ENCODE measurements around the gene MTG2. TPM values are rescaled to one million over a fixed set of nuclear protein-coding genes. Genes with fewer than 3 reads are reported as not detected.

Gene MTG2
- total and polyA plus RNA-seq, 2 of the 13 experiments (the other 11 are each of a cell fraction or from before 2014, with no cell fraction given), result 20.4 to 37.8 TPM

DNA sequence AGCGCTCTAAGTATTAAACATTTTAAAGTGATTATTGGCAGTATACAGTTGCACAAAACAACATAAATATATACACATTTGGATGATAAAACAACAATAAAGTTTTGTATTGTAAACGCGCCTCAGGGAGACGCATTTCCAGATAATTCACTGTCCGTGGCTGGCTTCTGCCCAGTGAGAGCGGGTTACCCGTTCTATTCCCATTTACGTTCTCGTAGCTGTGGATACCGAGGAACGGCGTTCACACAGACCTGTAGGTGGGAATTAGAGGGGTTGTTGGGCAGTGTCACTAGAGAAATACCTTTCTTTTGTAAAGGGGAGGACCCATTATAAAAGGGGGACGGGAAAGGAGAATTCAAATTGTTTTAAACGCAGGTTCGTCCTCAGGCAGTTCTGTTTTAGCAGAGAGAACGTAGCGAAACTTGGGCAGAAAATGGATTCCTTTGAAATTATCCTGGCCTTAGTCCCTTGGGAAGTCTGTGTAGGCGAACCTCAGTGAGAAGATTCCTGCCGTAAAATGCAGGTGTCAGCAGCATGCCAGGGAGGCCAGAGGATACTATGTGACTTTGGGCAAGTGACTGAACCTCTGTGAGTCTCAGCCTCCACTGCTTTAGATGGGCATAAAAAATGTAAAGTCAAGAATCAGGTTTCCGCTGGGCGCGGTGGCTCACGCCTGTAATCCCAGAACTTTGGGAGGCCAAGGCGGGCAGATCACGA lies 756 bp downstream of the MTG2 start (continued):
- TF ChIP-seq ZNF101 (CRISPR knock-in tag; IDR thresholded peaks at IDR 0.05; ENCODE audit: borderline replicate concordance, low read depth) (no peak), IRX3 (CRISPR knock-in tag; IDR thresholded peaks at IDR 0.05; ENCODE audit: borderline replicate concordance, low read depth) (0 out of 2 replicates have a peak, but pooled peaks have one; percentile 26), TP53 (CRISPR knock-in tag; conservative IDR thresholded peaks at IDR 0.05) (no peak), AHR (CRISPR knock-in tag; IDR thresholded peaks at IDR 0.05) (no peak), ISX (CRISPR knock-in tag; conservative IDR thresholded peaks at IDR 0.05) (peak; percentile 23; the same call in 1 of the 2 replicates), ZNF121 (CRISPR knock-in tag; IDR thresholded peaks at IDR 0.05) (no peak), LRRFIP1 (CRISPR knock-in tag; conservative IDR thresholded peaks at IDR 0.05) (no peak), THAP9 (CRISPR knock-in tag; IDR thresholded peaks at IDR 0.05; ENCODE audit: borderline replicate concordance) (no peak), ZBTB38 (CRISPR knock-in tag; IDR thresholded peaks at IDR 0.05) (0 out of 2 replicates have a peak, but pooled peaks have one; percentile 48), ESRRA (CRISPR knock-in tag; IDR thresholded peaks at IDR 0.05; ENCODE audit: low read depth) (no peak), ETV5 (CRISPR knock-in tag; IDR thresholded peaks at IDR 0.05; ENCODE audit: borderline replicate concordance) (no peak), KDM5A (IDR thresholded peaks at IDR 0.05; ENCODE audit: borderline replicate concordance, low read length) (no peak), JDP2 (CRISPR knock-in tag; IDR thresholded peaks at IDR 0.05; ENCODE audit: borderline replicate concordance) (no peak), SP4 (CRISPR knock-in tag; IDR thresholded peaks at IDR 0.05) (no peak), ARHGAP35 (CRISPR knock-in tag; IDR thresholded peaks at IDR 0.05; ENCODE audit: borderline replicate concordance) (no peak), ZNF768 (CRISPR knock-in tag; IDR thresholded peaks at IDR 0.05) (no peak), JUND (CRISPR knock-in tag; IDR thresholded peaks at IDR 0.05) (no peak)
- TF ChIP-seq, protein P1, sequence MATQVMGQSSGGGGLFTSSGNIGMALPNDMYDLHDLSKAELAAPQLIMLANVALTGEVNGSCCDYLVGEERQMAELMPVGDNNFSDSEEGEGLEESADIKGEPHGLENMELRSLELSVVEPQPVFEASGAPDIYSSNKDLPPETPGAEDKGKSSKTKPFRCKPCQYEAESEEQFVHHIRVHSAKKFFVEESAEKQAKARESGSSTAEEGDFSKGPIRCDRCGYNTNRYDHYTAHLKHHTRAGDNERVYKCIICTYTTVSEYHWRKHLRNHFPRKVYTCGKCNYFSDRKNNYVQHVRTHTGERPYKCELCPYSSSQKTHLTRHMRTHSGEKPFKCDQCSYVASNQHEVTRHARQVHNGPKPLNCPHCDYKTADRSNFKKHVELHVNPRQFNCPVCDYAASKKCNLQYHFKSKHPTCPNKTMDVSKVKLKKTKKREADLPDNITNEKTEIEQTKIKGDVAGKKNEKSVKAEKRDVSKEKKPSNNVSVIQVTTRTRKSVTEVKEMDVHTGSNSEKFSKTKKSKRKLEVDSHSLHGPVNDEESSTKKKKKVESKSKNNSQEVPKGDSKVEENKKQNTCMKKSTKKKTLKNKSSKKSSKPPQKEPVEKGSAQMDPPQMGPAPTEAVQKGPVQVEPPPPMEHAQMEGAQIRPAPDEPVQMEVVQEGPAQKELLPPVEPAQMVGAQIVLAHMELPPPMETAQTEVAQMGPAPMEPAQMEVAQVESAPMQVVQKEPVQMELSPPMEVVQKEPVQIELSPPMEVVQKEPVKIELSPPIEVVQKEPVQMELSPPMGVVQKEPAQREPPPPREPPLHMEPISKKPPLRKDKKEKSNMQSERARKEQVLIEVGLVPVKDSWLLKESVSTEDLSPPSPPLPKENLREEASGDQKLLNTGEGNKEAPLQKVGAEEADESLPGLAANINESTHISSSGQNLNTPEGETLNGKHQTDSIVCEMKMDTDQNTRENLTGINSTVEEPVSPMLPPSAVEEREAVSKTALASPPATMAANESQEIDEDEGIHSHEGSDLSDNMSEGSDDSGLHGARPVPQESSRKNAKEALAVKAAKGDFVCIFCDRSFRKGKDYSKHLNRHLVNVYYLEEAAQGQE (IDR thresholded peaks at IDR 0.05; ENCODE audit: borderline replicate concordance in 1 of 2, low read depth in 1 of 2, low read length in 2 of 2), result no peak
- TF ChIP-seq, protein P2, sequence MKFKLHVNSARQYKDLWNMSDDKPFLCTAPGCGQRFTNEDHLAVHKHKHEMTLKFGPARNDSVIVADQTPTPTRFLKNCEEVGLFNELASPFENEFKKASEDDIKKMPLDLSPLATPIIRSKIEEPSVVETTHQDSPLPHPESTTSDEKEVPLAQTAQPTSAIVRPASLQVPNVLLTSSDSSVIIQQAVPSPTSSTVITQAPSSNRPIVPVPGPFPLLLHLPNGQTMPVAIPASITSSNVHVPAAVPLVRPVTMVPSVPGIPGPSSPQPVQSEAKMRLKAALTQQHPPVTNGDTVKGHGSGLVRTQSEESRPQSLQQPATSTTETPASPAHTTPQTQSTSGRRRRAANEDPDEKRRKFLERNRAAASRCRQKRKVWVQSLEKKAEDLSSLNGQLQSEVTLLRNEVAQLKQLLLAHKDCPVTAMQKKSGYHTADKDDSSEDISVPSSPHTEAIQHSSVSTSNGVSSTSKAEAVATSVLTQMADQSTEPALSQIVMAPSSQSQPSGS (CRISPR knock-in tag; IDR thresholded peaks at IDR 0.05), result no peak

All from HepG2 (cell line).